Measurements from ENCODE around the gene TMEM209. TPM values are rescaled to one million over a fixed set of nuclear protein-coding genes. Genes with fewer than 3 reads are reported as not detected.

TMEM209 gene
- total RNA-seq, 1 donor from 2014 or later: 22.7 TPM

DNA sequence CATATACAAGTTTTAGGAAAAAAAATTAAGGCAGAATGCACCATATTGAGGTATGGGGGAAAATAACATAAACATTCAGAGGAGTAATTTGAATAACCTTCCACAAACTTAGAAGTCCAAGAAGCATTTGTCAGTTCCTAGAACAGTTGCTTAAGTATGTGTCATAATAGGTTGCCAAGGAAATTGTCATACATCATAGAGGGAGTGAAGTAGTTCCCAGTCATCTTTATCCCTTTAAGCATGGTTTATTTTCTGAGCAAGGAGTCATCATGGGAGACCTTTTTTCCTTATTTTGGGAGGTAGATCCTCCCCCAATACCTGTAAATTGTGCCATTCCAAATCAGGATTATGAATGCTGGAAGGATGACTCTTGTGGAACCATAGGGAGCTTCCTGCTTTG, 2.4 kb upstream of the TMEM209 start, which contains the start of gene SSMEM1:
TSS of gene SSMEM1 (plus strand) at position 219 of the 400 bp plus-strand sequence. CDS start at position 270, 51 bp downstream.
- no peak within 1 kb of the TSS for H3K27ac Mint-ChIP-seq (ENCODE audit: unreplicated experiment)
- H3K4me1 Mint-ChIP-seq (ENCODE audit: unreplicated experiment): peaks cover 30% of the 10 kb centered on the region
- DNase-seq (ENCODE audit: extremely low spot score, unreplicated experiment): no peak
- peaks cover 5% of the 10 kb centered on the region for H3K36me3 Mint-ChIP-seq (ENCODE audit: unreplicated experiment)
- H3K27me3 Mint-ChIP-seq (ENCODE audit: unreplicated experiment): no peaks in the 10 kb centered on the region
- TF ChIP-seq, protein P1, sequence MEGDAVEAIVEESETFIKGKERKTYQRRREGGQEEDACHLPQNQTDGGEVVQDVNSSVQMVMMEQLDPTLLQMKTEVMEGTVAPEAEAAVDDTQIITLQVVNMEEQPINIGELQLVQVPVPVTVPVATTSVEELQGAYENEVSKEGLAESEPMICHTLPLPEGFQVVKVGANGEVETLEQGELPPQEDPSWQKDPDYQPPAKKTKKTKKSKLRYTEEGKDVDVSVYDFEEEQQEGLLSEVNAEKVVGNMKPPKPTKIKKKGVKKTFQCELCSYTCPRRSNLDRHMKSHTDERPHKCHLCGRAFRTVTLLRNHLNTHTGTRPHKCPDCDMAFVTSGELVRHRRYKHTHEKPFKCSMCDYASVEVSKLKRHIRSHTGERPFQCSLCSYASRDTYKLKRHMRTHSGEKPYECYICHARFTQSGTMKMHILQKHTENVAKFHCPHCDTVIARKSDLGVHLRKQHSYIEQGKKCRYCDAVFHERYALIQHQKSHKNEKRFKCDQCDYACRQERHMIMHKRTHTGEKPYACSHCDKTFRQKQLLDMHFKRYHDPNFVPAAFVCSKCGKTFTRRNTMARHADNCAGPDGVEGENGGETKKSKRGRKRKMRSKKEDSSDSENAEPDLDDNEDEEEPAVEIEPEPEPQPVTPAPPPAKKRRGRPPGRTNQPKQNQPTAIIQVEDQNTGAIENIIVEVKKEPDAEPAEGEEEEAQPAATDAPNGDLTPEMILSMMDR (IDR thresholded peaks at IDR 0.05): no peak
- H3K4me3 Mint-ChIP-seq (ENCODE audit: unreplicated experiment): no peak within 1 kb of the TSS
- H3K9me3 Mint-ChIP-seq (ENCODE audit: unreplicated experiment): no peaks in the 10 kb centered on the region

DNA sequence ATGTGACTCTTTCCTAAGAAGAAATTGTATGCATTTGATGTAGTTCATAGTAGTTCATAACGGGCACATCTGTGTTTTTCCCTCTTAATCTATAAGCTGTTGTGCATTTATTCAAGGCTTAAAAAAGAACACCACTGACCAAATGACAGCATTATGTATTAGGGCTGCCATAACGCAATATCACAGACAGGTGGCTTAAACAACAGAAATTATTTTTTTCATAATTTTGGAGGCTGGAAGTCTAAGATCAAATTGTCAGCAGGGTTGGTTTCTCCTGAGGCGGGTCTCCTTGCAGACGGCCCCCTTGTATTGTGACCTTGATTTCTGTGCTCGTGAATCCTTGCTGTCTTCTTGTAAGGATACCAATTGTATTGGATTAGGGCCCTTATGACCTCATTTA, 1.8 kb upstream of the TMEM209 start:
- DNase-seq (ENCODE audit: extremely low spot score, unreplicated experiment): no peak
- peaks cover 9% of the 10 kb centered on the region for H3K36me3 Mint-ChIP-seq (ENCODE audit: unreplicated experiment)
- H3K27me3 Mint-ChIP-seq (ENCODE audit: unreplicated experiment): no peaks in the 10 kb centered on the region
- no peak overlapping the region for H3K4me3 Mint-ChIP-seq (ENCODE audit: unreplicated experiment)
- H3K27ac Mint-ChIP-seq (ENCODE audit: unreplicated experiment): no peak overlapping the region
- H3K4me1 Mint-ChIP-seq (ENCODE audit: unreplicated experiment): peaks cover 30% of the 10 kb centered on the region
- TF ChIP-seq, protein P1 (IDR thresholded peaks at IDR 0.05): no peak
- H3K9me3 Mint-ChIP-seq (ENCODE audit: unreplicated experiment): no peaks in the 10 kb centered on the region

DNA sequence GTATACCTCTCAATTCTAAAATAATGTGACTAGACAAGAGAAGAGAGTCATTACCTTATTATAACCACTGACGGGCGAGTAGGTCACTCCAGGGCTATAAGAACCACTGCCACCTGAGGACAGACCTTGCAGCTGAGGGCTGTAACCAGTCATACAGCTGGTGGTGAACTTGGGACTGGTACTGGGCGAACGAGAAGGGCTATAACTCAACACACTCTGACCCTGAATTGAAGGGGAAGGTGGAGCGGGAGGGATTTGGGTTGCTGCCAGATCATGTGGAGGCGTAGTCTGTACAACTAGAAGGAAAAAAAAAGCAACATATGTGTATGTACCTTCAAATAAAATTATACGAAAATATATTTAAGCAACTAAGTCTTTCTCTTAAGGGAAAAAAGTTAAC, 3.4 kb downstream of the TMEM209 start:
- no peak for DNase-seq (ENCODE audit: extremely low spot score, unreplicated experiment)
- TF ChIP-seq, protein P1 (IDR thresholded peaks at IDR 0.05): no peak
- Mint-ChIP-seq H3K27ac (ENCODE audit: unreplicated experiment) (no peak overlapping the region), H3K4me3 (ENCODE audit: unreplicated experiment) (no peak overlapping the region), H3K27me3 (ENCODE audit: unreplicated experiment) (no peaks in the 10 kb centered on the region), H3K36me3 (ENCODE audit: unreplicated experiment) (peaks cover 44% of the 10 kb centered on the region), H3K9me3 (ENCODE audit: unreplicated experiment) (no peaks in the 10 kb centered on the region), H3K4me1 (ENCODE audit: unreplicated experiment) (peaks cover 16% of the 10 kb centered on the region)

DNA sequence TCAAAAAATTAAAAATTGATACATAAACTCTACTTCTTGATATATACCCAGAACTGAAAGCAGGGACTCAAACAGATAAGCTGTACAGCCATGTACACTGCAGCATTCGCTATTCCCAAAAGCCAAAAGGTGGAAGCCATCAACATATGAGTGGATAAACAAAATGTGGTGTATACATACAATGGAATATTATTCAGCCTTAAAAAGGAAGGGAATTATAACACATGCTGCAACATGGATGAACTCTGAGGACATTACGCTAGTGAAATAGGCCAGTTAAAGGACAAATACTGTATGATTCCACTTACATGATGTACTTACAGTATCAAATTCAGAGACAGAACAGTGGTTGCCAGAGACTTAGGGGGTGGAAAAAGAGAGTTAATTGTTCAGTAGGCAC, 8.1 kb downstream of the TMEM209 start:
- Mint-ChIP-seq H3K27me3 (ENCODE audit: unreplicated experiment) (no peaks in the 10 kb centered on the region), H3K36me3 (ENCODE audit: unreplicated experiment) (peaks cover 50% of the 10 kb centered on the region)
- no peak for DNase-seq (ENCODE audit: extremely low spot score, unreplicated experiment)

DNA sequence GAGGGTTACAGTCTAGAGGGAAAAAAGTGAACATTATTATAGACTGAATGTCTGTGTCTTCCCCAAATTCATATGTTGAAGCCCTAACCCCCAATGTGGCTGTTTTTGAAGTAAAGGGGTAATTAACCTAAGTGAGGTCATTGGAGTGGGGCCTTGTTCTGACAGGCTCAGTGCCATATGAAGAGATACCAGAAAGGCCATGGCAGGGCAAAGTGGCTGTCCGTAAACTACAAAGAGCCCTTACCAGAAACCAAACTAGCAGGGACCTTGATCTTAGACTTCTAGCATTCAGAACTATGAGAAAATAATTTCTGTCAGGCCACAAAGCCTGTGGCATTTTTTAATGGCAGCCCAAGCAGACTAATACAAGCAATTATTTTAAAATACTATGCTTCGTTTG, 8.7 kb downstream of the TMEM209 start:
- no peak for DNase-seq (ENCODE audit: extremely low spot score, unreplicated experiment)
- Mint-ChIP-seq H3K27me3 (ENCODE audit: unreplicated experiment) (no peaks in the 10 kb centered on the region), H3K9me3 (ENCODE audit: unreplicated experiment) (no peaks in the 10 kb centered on the region), H3K36me3 (ENCODE audit: unreplicated experiment) (peaks cover 49% of the 10 kb centered on the region), H3K4me3 (ENCODE audit: unreplicated experiment) (no peak overlapping the region), H3K27ac (ENCODE audit: unreplicated experiment) (no peak overlapping the region), H3K4me1 (ENCODE audit: unreplicated experiment) (no peaks in the 10 kb centered on the region)
- TF ChIP-seq, protein P1 (IDR thresholded peaks at IDR 0.05): no peak

More for the DNA sequence above, 8.1 kb downstream of the TMEM209 start:
- Mint-ChIP-seq H3K4me1 (ENCODE audit: unreplicated experiment) (no peaks in the 10 kb centered on the region), H3K27ac (ENCODE audit: unreplicated experiment) (no peak overlapping the region), H3K4me3 (ENCODE audit: unreplicated experiment) (no peak overlapping the region), H3K9me3 (ENCODE audit: unreplicated experiment) (no peaks in the 10 kb centered on the region)
- TF ChIP-seq, protein P1 (IDR thresholded peaks at IDR 0.05): no peak
